H7 (cell line): ENCODE measurements around the gene AQP5. TPM values are rescaled to one million over a fixed set of nuclear protein-coding genes. Genes with fewer than 3 reads are reported as not detected.
"Not testable (repeated sequence)": the region's sequence is repeated elsewhere in the genome, so short reads cannot be mapped to it uniquely, and the experiment has no call there.

Experiments used
- DNase-seq: peaks from one replicate; pipeline ENCODE4 v3.0.0; 2012
- H3K27me3 ChIP-seq: 2 replicates; pipeline ENCODE4 v1.6.0; 2011; ENCODE audit warnings: mild to moderate bottlenecking, low read length; ENCODE audit not compliant: control insufficient read depth, insufficient read depth
- H3K36me3 ChIP-seq: replicated peaks from 2 replicates; pipeline ENCODE4 v1.5.1; 2011; ENCODE audit warnings: low read length; ENCODE audit not compliant: control insufficient read depth, insufficient read depth
- H3K4me3 ChIP-seq: 2 replicates; pipeline ENCODE4 v1.5.1; 2011; ENCODE audit warnings: low read depth, mild to moderate bottlenecking, control low read depth, low read length, moderate library complexity; ENCODE audit not compliant: insufficient read depth
- total RNA-seq: library from RNA; depleted of rRNA; stranded (reverse); fragments of >200 nt; shearing (Covaris generic); gene quantifications from 2 replicates; pipeline ENCODE4 v1.2.3, GENCODE V29; 2014

Gene AQP5
- total RNA-seq, 1 experiment from 2014 or later, result 1.7 TPM

DNA sequence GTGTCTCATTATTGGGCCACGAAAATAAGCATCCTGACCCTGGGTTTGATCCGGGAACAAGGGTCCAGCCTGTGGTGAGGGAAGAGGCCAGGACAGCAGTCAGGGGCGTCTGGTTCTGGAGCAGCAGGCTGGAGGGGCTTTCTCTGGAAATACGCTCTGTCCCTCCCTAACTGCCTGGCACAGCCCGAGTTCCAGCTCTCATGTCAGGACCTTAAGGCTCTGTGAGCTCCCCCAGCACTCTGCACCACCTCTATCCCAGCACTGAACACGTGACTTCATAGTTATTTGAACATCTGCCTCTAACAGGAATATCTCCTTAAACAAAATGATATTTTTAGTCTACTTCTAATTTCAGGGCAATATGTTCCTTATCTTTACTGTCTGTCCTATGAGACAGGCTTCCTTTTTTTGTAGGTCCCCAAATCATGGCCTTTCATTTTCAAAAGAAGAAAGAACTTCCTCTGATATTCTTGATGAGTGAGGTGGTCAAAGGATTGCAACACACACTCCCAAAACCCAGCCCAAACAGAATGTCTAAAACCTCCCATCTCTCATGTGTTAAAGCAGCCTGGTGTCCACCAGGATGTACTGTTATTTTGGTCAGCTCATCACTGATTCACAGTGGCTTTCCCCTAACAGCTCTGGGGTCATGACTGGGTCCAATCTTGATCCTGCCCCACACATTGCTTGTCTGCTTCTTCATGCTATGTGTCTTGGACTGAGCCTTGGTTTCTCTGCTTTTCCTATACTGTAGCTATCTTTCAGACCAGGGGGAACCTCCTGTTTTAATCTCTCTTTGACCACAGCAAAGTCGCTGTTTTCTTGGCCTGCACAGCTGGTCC is 20.8 kb downstream of the AQP5 start:
- Histone ChIP-seq H3K27me3 (no peaks in the 10 kb centered on the region), H3K36me3 (no peaks in the 10 kb centered on the region), H3K4me3 (no peak overlapping the region)
- DNase-seq, result no peak

DNA sequence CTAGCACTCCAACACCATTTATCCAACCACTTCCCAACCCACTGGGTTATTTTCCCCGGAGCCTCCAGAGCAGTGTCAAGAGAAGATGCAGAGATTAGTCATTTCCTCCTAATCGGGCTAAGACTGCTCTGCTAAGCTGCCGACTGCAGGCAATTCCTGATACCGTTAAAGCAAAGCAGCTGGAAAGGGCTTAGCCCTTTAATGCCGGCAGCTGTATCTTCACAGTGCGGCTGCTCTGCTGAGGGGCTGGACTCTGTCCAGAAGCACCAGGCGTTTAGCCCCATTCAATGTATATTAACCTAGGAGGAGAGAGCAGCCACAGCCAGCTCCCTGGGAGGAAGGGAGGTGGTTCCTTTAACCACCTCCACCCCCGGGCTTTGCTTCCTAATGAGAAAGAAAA is 22.2 kb downstream of the AQP5 start:
- Histone ChIP-seq H3K27me3 (no peaks in the 10 kb centered on the region), H3K36me3 (peaks cover 2% of the 10 kb centered on the region), H3K4me3 (no peak overlapping the region)
- peak; percentile 8 for DNase-seq

DNA sequence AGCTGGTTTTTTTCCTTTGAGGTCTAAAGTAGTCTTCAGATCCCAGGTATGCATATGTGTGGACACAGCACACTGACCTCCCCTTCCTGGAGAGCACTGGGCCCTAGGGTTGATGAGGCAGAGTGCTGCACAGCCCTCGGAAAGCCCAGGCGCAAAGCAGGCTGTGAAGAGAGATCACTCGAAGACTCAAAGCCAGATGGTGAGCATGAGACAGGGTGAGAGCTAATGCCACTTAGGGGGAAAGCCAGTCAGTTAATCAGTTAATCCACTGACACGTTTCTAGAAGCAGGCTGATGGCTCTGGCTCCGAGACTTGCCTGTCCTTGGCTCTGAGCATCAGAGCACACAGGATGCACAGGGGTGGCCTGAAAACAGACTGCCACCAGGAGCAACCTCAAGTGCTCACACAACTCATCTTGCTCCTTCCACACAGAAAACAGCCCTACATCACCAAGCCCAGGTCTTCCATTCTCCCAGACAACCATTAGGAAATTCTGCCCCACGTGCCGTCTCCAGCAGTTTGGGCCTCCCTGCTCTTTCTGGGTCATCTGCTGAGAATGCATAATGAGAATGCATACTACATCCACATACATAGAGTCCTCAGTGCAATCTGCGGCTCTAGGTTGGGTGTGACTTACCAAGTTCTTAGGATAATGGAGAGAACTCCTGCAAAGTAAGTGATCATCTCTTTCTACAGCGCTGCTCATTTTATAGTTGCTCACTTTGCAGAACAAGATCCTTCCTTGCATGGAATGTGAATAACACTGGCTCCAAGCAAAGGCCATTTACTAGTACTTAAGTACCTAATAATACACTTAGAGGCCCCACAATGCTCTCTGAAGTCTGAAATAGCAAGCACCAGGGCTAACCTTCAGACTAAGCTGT is 23.0 kb downstream of the AQP5 start:
- peak; percentile 5 for DNase-seq
- Histone ChIP-seq H3K36me3 (peaks cover 4% of the 10 kb centered on the region), H3K27me3 (no peaks in the 10 kb centered on the region), H3K4me3 (no peak overlapping the region)

DNA sequence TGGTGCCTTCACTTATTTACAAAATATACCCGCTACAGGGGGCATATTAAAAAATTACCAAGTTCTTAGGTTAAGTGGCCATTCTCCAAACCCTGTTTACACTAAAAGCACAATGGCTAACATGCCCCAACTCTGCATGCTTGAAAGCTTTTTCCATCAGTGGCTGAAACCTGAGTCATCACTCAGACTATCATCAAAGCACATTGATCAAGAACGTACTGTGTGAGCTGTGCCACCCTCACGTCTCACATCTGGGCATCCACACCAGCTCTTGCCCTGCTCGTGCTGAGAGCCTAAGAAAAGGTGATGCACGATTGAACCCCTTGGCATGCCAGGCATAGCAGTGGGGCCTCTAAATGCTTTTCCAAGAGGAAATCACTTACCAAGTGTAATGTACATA is 24.3 kb downstream of the AQP5 start:
- no peak overlapping the region for H3K4me3 ChIP-seq
- no peaks in the 10 kb centered on the region for H3K27me3 ChIP-seq
- peaks cover 12% of the 10 kb centered on the region for H3K36me3 ChIP-seq
- no peak for DNase-seq

DNA sequence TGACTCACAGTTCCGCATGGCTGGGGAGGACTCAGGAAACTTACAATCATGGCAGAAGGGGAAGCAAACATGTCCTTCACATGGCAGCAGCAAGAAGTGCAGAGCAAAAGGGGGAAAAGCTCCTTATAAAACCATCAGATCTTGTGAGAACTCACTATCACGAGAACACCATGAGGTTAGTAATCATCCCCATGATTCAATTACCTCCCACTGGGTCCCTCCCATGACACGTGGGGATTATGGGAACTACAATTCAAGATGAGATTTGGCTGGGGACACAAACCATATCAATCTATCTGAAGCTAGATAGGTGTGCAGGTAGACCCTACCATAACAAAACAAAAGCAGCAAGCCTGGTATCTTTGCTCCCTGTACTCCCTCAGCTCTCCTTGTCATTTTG is 24.8 kb downstream of the AQP5 start:
- not testable (repeated sequence) for H3K27me3 ChIP-seq, H3K4me3 ChIP-seq, DNase-seq
- H3K36me3 ChIP-seq, result peaks cover 12% of the 10 kb centered on the region

DNA sequence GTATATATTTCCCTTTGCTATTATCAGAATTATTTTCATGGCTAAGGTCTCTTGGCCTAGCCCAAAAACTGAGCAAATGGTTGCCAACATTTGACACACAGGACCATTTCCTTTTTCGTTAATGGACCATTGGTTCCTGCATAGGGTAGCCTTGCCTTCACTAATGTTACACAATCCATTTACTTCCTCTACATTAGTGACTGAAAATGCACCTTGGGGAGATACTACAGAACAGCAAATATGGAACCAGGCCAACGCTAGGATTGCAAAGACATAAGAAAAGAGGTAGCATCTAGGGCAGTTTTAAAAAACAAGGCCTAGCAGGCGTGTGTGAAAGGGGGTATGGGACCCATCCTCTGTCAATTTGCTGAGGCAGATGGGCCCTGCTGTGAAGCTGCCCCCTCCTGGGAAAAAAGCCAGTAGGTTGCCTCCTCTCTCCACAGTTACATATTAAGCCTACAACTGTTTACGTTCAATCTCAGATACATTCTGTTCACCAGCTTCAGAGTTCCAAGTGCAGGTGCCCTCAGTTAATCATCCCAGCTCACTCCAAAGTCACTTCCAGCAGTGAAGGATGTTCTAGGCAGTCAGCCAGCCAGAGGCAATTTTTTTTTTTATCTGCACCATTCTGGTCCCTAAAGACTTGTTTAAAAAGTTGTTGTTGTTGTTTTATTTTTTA is 26.1 kb downstream of the AQP5 start:
- Histone ChIP-seq H3K36me3 (peaks cover 17% of the 10 kb centered on the region), H3K4me3 (no peak overlapping the region), H3K27me3 (no peaks in the 10 kb centered on the region)
- no peak for DNase-seq

DNA sequence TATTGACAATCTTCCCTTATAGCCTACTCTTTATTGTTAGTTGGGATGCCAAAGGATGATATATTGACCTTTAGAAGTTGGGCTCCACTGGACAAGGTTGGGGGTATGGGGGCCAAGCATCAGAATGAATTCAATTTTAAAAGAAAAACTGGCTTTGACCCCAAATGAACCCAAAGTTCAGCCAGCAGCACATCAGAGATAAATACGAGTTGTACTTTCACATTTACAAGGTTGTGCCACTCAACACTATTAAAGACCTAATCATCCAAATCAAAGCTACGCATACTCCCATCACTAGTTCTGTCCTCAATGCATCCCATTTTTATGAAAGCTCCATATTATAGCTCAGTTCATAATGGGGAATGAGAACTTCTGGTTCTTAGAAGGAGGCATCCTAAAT is 27.7 kb downstream of the AQP5 start:
- H3K27me3 ChIP-seq, DNase-seq, H3K4me3 ChIP-seq: not testable (repeated sequence)
- peaks cover 22% of the 10 kb centered on the region for H3K36me3 ChIP-seq

DNA sequence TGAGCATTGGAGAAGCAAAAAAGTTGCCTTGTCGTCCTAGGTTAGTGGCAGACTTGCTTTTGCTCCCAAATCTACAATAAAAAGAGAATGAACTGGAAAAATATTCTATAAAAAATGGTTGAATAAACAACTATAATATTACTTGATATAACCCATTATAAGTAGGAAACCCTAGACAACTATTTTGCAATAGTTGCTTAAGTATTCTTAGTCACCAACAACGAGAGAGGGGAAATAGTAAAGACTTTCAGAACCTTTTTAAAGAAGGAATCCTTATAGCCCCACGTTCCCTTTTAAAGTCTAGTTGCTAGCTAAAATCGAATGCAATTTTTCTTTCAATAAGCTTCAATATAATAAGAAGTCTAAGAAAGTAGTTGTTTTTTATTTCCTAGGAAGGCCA is 28.6 kb downstream of the AQP5 start:
- peaks cover 22% of the 10 kb centered on the region for H3K36me3 ChIP-seq
- no peaks in the 10 kb centered on the region for H3K27me3 ChIP-seq
- no peak overlapping the region for H3K4me3 ChIP-seq
- DNase-seq, result no peak

DNA sequence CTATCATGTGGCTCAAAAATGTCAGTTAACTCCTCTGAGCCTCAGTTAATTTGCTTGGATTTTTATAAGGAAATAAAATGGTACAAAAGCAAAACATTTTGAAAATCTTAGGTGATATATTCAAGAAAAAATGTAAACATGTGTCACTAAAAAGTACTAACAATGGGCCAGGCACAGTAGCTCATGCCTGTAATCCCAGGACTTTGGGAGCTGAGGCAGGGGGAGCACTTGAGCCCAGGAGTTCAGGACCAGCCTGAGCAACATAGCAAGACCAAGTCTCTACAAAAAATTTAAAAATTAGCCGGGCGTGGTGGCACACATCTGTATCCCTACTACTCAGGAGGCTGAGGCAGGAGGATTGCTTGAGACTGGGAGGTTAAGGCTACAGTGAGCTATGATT is 36.8 kb downstream of the AQP5 start:
- DNase-seq, result no peak
- H3K36me3 ChIP-seq, result peaks cover 20% of the 10 kb centered on the region

DNA sequence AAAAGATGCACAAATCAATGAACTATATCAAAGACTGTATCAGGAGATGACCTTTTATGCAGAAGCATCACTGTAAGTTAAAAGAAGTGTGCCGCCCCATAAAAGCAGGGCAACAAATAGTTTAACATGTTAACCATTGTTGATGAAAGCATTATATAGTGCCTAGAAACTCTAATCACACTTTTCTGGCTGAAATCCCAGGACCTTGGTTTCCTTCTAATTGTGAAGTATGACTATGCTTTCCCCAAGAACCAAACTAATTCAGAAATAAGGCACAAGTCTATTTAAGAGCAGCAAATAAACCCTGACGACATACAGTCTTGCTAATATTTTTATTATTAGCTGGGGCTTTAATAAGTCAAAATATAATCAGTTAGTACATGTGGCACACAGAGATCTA is 41.9 kb downstream of the AQP5 start:
- no peak for DNase-seq
- Histone ChIP-seq H3K36me3 (peaks cover 31% of the 10 kb centered on the region), H3K4me3 (no peak overlapping the region), H3K27me3 (no peaks in the 10 kb centered on the region)

More for the DNA sequence above, 36.8 kb downstream of the AQP5 start:
- Histone ChIP-seq H3K27me3 (no peaks in the 10 kb centered on the region), H3K4me3 (no peak overlapping the region)

DNA sequence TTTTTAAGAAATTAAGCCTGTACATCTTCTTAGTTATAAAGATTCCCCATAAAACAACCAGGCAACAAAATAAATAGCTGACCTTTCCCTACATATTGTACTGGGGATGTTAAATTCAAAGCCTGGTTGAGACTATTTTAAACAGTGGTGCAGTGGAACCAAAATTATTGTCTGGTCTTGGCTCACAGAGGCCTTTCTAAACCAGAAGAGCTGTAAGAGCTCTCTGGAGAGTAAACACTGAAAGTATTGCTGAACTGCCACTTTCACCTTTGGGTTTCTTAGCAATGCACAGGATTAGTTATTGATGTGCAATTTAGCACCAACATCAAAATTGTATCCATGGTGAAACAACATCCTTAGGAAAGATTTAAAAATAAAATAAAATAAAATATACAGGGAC is 43.0 kb downstream of the AQP5 start:
- no peaks in the 10 kb centered on the region for H3K27me3 ChIP-seq
- H3K36me3 ChIP-seq, result peaks cover 26% of the 10 kb centered on the region
- no peak for DNase-seq
- no peak overlapping the region for H3K4me3 ChIP-seq

DNA sequence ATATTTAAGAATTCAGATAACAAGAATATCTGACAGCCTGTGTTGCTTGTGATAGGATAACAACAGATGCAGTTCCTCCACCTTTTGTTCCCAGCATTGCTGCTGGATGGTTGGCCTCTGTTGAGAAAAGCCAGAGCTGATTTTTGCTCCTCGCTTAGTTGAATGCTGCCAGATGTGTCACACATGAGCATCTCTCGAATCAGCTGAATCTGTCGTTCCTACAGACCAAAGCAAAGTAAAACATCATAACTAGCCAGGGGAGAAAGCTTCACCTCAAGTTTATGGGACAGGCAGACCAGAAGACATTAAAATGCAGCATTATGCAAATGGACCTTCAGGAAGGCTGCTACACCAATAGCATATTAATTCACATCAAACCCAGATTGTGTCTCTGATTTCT is 43.5 kb downstream of the AQP5 start:
- no peak for DNase-seq
- Histone ChIP-seq H3K4me3 (no peak overlapping the region), H3K36me3 (peaks cover 26% of the 10 kb centered on the region), H3K27me3 (no peaks in the 10 kb centered on the region)

DNA sequence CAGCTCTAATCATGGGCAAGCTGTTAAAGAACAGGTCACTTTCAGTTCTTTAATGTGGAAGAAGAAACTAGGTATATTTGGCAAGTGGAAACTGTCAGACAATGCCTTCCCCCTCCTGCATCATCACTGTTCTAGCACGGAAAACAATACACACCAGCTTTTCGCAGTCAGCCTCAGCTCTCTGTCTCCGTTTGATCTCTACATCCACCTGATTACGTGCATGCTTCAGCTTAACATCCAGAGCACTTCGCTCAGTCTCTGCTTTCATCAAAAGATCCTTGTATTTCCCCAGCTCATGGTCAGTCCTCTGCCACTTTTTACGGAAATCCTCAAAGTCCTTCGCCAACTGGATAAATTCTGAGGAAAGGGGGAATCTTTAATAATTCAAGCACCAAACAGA is 44.6 kb downstream of the AQP5 start:
- no peak for DNase-seq
- Histone ChIP-seq H3K4me3 (no peak overlapping the region), H3K36me3 (peaks cover 17% of the 10 kb centered on the region), H3K27me3 (no peaks in the 10 kb centered on the region)

DNA sequence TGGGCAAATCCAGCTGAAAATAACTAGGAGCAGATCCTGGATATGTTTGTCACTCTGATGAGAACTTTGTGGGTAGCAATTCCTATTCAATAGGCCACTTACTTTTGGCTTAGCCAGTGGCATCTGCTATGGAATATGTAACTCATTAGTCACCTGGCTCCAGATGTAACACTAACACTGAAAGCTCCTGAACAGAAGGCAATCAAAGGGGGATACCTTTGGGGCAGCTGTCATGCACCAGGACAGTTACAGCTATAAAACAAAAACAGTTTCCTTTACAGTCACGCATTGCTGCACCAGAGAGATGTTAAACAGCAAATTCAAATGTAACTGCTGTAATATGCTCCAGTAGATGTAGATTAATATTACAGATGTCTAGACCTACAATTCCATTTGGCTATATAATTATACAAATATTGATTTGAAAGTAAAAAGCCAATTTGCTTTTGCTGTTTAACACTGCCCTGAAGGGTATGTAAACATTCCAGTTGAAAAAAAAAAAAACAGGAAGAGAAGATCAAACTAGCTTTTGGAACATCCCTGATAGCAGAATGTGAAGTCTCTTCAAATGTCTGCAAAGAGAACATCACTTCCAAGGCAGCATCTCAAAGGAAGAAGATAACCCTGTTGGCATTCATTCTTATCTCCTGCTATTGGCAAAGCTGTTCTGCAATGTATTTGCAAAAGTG is 45.2 kb downstream of the AQP5 start:
- Histone ChIP-seq H3K27me3 (no peaks in the 10 kb centered on the region), H3K36me3 (peaks cover 16% of the 10 kb centered on the region), H3K4me3 (no peak overlapping the region)
- DNase-seq, result no peak
